H1 (cell line): ENCODE data around the gene NARS2. TPM values are rescaled to one million over a fixed set of nuclear protein-coding genes. Genes with fewer than 3 reads are reported as not detected.

Experiments
- CTCF ChIA-PET: fragments of 300-600 bp; sonication (Branson Sonifier 250); formaldehyde crosslinking; loops from one replicate; lab custom pipeline; 2021; ENCODE audit not compliant: partially characterized antibody; lab: Charles Lee
- POLR2A ChIA-PET: fragments of 300-600 bp; sonication (Branson Sonifier 250); formaldehyde crosslinking; loops from one replicate; lab custom pipeline; 2021; ENCODE audit warnings: inconsistent platforms; ENCODE audit not compliant: partially characterized antibody; lab: Charles Lee
- DNase-seq, 2 experiments: peaks; one replicate each; pipeline versions ENCODE4 v3.0.0 to v3.0.0-alpha.2; 2010 to 2022; ENCODE audit warnings: low spot score in 2 of 2, low read depth in 1 of 2, mixed read lengths in 1 of 2
- FAIRE-seq: peaks from 2 replicates; lab custom pipeline; 2011; peaks lifted over from hg19 to GRCh38; lab: Jason Lieb, UNC
- H2AFZ ChIP-seq: 2 replicates; pipeline ENCODE4 v1.8.1; 2012; ENCODE audit warnings: low read length, inconsistent platforms
- H2AK5ac ChIP-seq: 2 replicates; pipeline ENCODE4 v1.6.1; 2013; ENCODE audit warnings: low read depth, low read length
- H2BK120ac ChIP-seq: replicated peaks from 2 replicates; pipeline ENCODE3; 2013; ENCODE audit warnings: low read depth, low read length, inconsistent platforms
- H2BK12ac ChIP-seq: 2 replicates; pipeline ENCODE4 v1.6.1; 2013; ENCODE audit warnings: low read depth, low read length
- H2BK15ac ChIP-seq: 2 replicates; pipeline ENCODE4 v1.6.1; 2013; ENCODE audit warnings: low read length
- H2BK20ac ChIP-seq: 2 replicates; pipeline ENCODE4 v1.6.1; 2013; ENCODE audit warnings: low read length
- H2BK5ac ChIP-seq: 2 replicates; pipeline ENCODE4 v1.6.1; 2013; ENCODE audit warnings: low read depth, low read length
- H3K14ac ChIP-seq: 2 replicates; pipeline ENCODE4 v1.6.1; 2013; ENCODE audit warnings: inconsistent platforms; ENCODE audit not compliant: insufficient read length
- H3K18ac ChIP-seq: 2 replicates; pipeline ENCODE4 v1.6.1; 2013; ENCODE audit warnings: low read length; ENCODE audit errors: extremely low read depth
- H3K23ac ChIP-seq: 2 replicates; pipeline ENCODE4 v1.6.1; 2013; ENCODE audit warnings: inconsistent platforms; ENCODE audit not compliant: insufficient read length
- H3K23me2 ChIP-seq: 2 replicates; pipeline ENCODE4 v1.6.1; 2013; ENCODE audit warnings: low read depth, low read length
- H3K27ac ChIP-seq: 2 replicates; pipeline ENCODE4 v1.6.1; 2011; ENCODE audit warnings: low read depth, low read length, inconsistent platforms
- H3K27me3 ChIP-seq, 4 experiments: replicated peaks in 1 of 4; 1 replicate in 1 of 4; 2 replicates in 3 of 4; pipeline versions ENCODE4 v1.6.1 to v1.8.1; 2011 to 2013; ENCODE audit warnings: low read length in 3 of 4, mild to moderate bottlenecking in 3 of 4, inconsistent platforms in 2 of 4, mixed read lengths in 2 of 4, moderate library complexity in 1 of 4; ENCODE audit not compliant: control insufficient read depth in 3 of 4, insufficient read depth in 3 of 4; ENCODE audit errors: extremely low read depth in 1 of 4
- H3K36me3 ChIP-seq, 4 experiments: 2 replicates each; pipeline versions ENCODE4 v1.6.1 to v1.8.1; 2011 to 2013; ENCODE audit warnings: mild to moderate bottlenecking in 4 of 4, low read length in 3 of 4, moderate library complexity in 2 of 4, control low read depth in 1 of 4, inconsistent platforms in 1 of 4; ENCODE audit not compliant: insufficient read depth in 4 of 4, control insufficient read depth in 2 of 4
- H3K4ac ChIP-seq: replicated peaks from 2 replicates; pipeline ENCODE3; 2013; ENCODE audit warnings: low read length, low read depth, mixed read lengths, inconsistent platforms; ENCODE audit not compliant: insufficient read length
- H3K4me1 ChIP-seq, 4 experiments: replicated peaks in 1 of 4; 1 replicate in 1 of 4; 2 replicates in 3 of 4; pipeline versions ENCODE4 v1.6.1 to v1.8.1; 2011 to 2013; ENCODE audit warnings: low read length in 3 of 4, inconsistent platforms in 2 of 4, mixed read lengths in 1 of 4; ENCODE audit not compliant: insufficient read depth in 4 of 4, control insufficient read depth in 3 of 4
- H3K4me2 ChIP-seq, 2 experiments: 2 replicates each; pipeline versions ENCODE4 v1.6.1 to v1.8.1; 2011 to 2013; ENCODE audit warnings: low read depth in 2 of 2, low read length in 2 of 2, control low read depth in 1 of 2, inconsistent platforms in 1 of 2, mild to moderate bottlenecking in 1 of 2; ENCODE audit not compliant: insufficient read depth in 1 of 2
- H3K4me3 ChIP-seq, 4 experiments: fragments of 200-600, 300-600 bp in 1 of 4; sonication (generic), shearing (Covaris generic), sonication (Bioruptor Twin) in 1 of 4; 2 replicates each; pipeline versions ENCODE4 v1.5.1 to v1.8.1; 2011 to 2016; ENCODE audit warnings: low read length in 4 of 4, low read depth in 3 of 4, control low read depth in 2 of 4, inconsistent platforms in 2 of 4, mild to moderate bottlenecking in 2 of 4, mixed read lengths in 1 of 4, moderate library complexity in 1 of 4; ENCODE audit not compliant: insufficient read depth in 2 of 4; ENCODE audit errors: extremely low read depth in 1 of 4
- H3K56ac ChIP-seq: replicated peaks from 2 replicates; pipeline ENCODE3; 2013; ENCODE audit warnings: low read depth, mild to moderate bottlenecking, mixed read lengths, low read length, inconsistent platforms; ENCODE audit not compliant: insufficient read length
- H3K79me1 ChIP-seq: 2 replicates; pipeline ENCODE4 v1.6.1; 2013; ENCODE audit warnings: low read depth, low read length, control low read depth
- H3K79me2 ChIP-seq, 2 experiments: 2 replicates each; pipeline versions ENCODE4 v1.6.1 to v1.8.1; 2012 to 2013; ENCODE audit warnings: low read length in 2 of 2, mild to moderate bottlenecking in 2 of 2, inconsistent platforms in 1 of 2; ENCODE audit not compliant: insufficient read depth in 2 of 2, control insufficient read depth in 1 of 2
- H3K9ac ChIP-seq, 4 experiments: replicated peaks in 1 of 4; 1 replicate in 1 of 4; 2 replicates in 3 of 4; pipeline versions ENCODE4 v1.6.1 to v1.8.1; 2011 to 2013; ENCODE audit warnings: low read depth in 3 of 4, low read length in 3 of 4, control low read depth in 2 of 4, mild to moderate bottlenecking in 2 of 4, moderate library complexity in 2 of 4, inconsistent platforms in 1 of 4; ENCODE audit errors: extremely low read depth in 1 of 4
- H3K9me3 ChIP-seq, 2 experiments: 2 replicates each; pipeline versions ENCODE4 v1.6.1 to v1.8.1; 2012 to 2013; ENCODE audit warnings: mild to moderate bottlenecking in 2 of 2, moderate library complexity in 2 of 2, control low read depth in 1 of 2, inconsistent platforms in 1 of 2, low read depth in 1 of 2, low read length in 1 of 2, mixed read lengths in 1 of 2; ENCODE audit not compliant: insufficient read depth in 2 of 2
- H4K20me1 ChIP-seq, 2 experiments: replicated peaks in 1 of 2; 2 replicates each; pipeline versions ENCODE3 to v1.8.1; 2011 to 2013; ENCODE audit warnings: inconsistent platforms in 2 of 2, low read length in 2 of 2, mild to moderate bottlenecking in 1 of 2; ENCODE audit not compliant: insufficient read depth in 2 of 2, control insufficient read depth in 1 of 2
- H4K5ac ChIP-seq: 2 replicates; pipeline ENCODE4 v1.6.1; 2013; ENCODE audit warnings: low read length, low read depth, mixed read lengths, inconsistent platforms; ENCODE audit not compliant: insufficient read length
- H4K8ac ChIP-seq: 2 replicates; pipeline ENCODE4 v1.8.0; 2013; ENCODE audit warnings: mild to moderate bottlenecking, moderate library complexity, low read length, inconsistent platforms; ENCODE audit not compliant: insufficient read depth; ENCODE audit errors: extremely low read depth
- H4K91ac ChIP-seq: replicated peaks from 2 replicates; pipeline ENCODE3; 2013; ENCODE audit warnings: low read length, mixed read lengths, inconsistent platforms; ENCODE audit not compliant: insufficient read length
- BRCA1 ChIP-seq: IDR thresholded peaks from 2 replicates; pipeline ENCODE4 v1.6.1; 2012; ENCODE audit warnings: low read depth, low read length, improper control_type of control experiment
- NRF1 ChIP-seq: IDR thresholded peaks from 2 replicates; pipeline ENCODE4 v1.6.1; 2011; ENCODE audit warnings: mild to moderate bottlenecking, low read depth, low read length, improper control_type of control experiment
- RFX5 ChIP-seq: IDR thresholded peaks from 2 replicates; pipeline ENCODE4 v1.6.1; 2011; ENCODE audit warnings: low read depth, low read length, improper control_type of control experiment, borderline replicate concordance
- TCF12 ChIP-seq: IDR thresholded peaks from 2 replicates; pipeline ENCODE4 v1.6.1; 2011; ENCODE audit warnings: low read depth, mild to moderate bottlenecking, low read length
- WGBS, 2 experiments: shearing (Covaris generic) in 1 of 2; methylation state at CpG; one replicate each; pipeline versions ENCODE4 v1.1.6 to v1.1.7; 2013 to 2015; ENCODE audit warnings: low lambda C conversion rate in 2 of 2, mixed read lengths in 2 of 2, inconsistent platforms in 1 of 2, low coverage in 1 of 2, missing lambda C conversion rate in 1 of 2; ENCODE audit not compliant: insufficient replicate concordance in 2 of 2, insufficient coverage in 1 of 2, insufficient read length in 1 of 2; ENCODE audit errors: extremely low coverage in 1 of 2, missing lambda C conversion rate in 1 of 2; 5-methylcytosine and 5-hydroxymethylcytosine counted together
- polyA plus RNA-seq, 7 experiments: library from polyadenylated mRNA; depleted of rRNA in 3 of 7; stranded (reverse) in 5 of 7; unstranded in 2 of 7; fragments of >200 nt in 5 of 7; fragments of 200-250 nt in 2 of 7; gene quantifications; 1 replicate in 5 of 7; 2 replicates in 1 of 7; 4 replicates in 1 of 7; pipeline versions ENCODE4 v1.2.1 to v1.2.3, GENCODE V29; 2011 to 2013; ENCODE audit warnings: missing spikeins in 2 of 7, mixed read lengths in 2 of 7
- total RNA-seq: library from RNA; stranded (reverse); fragmentation: NEBNext Ultra II Directional; extraction: Animal tissue kit (Norgen Biotek cat#: 25700); gene quantifications from 2 replicates; pipeline ENCODE4 v1.2.1, GENCODE V29; 2021

The NARS2 gene
- total and polyA plus RNA-seq, 2 of the 8 experiments (the other 6 are each of a cell fraction or from before 2014, with no cell fraction given) = 26.2 to 51.6 TPM

DNA sequence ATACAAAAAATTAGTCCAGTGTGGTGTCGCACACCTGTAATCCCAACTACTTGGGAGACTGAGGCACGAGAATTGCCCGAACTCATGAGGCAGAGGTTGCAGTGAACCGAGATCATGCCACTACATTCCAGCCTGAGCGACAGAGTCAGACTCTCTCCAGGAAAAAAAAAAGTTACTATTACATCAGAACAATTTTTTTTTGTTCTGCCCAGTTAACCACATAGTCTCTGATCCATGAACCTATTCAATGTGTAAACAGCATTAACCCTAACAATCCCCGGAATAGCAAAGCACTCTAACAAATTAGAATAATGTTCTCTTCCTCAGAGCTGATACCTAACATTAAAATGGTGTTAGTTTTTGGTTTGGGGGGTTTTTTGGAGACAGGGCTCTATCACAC, 4.6 kb downstream of the NARS2 start:
- H3K23me2 ChIP-seq = peaks cover 8% of the 10 kb centered on the region; the same call in 1 of the 2 replicates

More for the DNA sequence above, 4.6 kb downstream of the NARS2 start:
- no peaks in the 10 kb centered on the region for H4K20me1 ChIP-seq
- no peak overlapping the region for H3K4me2 ChIP-seq
- TF ChIP-seq RFX5 (no peak), NRF1 (no peak), TCF12 (no peak), BRCA1 (no peak)
- no peak overlapping the region for H3K27ac ChIP-seq
- no peak overlapping the region for H2AFZ ChIP-seq
- H2BK5ac ChIP-seq = no peak overlapping the region
- no peaks in the 10 kb centered on the region for H3K9me3 ChIP-seq
- no peak overlapping the region for H2BK120ac ChIP-seq
- no peak overlapping the region for H3K18ac ChIP-seq
- H3K4me1 ChIP-seq = no peaks in the 10 kb centered on the region; a peak in 2 of 7 replicates
- no peak overlapping the region for H2AK5ac ChIP-seq
- peaks cover 0 to 23% of the 10 kb centered on the region in 2 experiments; a peak in 2 of 4 replicates for H3K79me2 ChIP-seq
- H3K56ac ChIP-seq = no peak overlapping the region
- H3K4ac ChIP-seq = no peak overlapping the region
- no peaks in the 10 kb centered on the region; the same call in 1 of the 2 replicates for H3K79me1 ChIP-seq
- no peak overlapping the region for H3K4me3 ChIP-seq
- FAIRE-seq = no peak
- H4K5ac ChIP-seq = no peak overlapping the region
- POLR2A ChIA-PET = no interaction called here
- WGBS, 2 experiments = 98% methylated on average over 6 of the region's 6 CpGs; no CpG with 5 or more reads in 1 of the 2 experiments
- H3K14ac ChIP-seq = no peak overlapping the region
- H4K8ac ChIP-seq = no peak overlapping the region
- H2BK15ac ChIP-seq = no peak overlapping the region
- no peak overlapping the region for H3K23ac ChIP-seq
- no peak overlapping the region for H2BK12ac ChIP-seq
- no peak overlapping the region for H3K9ac ChIP-seq
- no peak overlapping the region for H2BK20ac ChIP-seq
- H3K36me3 ChIP-seq = peaks cover 3 to 62% (median 32%) of the 10 kb centered on the region in 4 experiments
- no peak for DNase-seq
- no peaks in the 10 kb centered on the region for H3K27me3 ChIP-seq
- H4K91ac ChIP-seq = no peak overlapping the region
- CTCF ChIA-PET = no interaction called here
